GOT3 (cell line): ENCODE measurements around the gene UBL7.
A peak's percentile ranks its signal among the peaks of the same experiment; 100 is the strongest.

Experiments
- DNase-seq: peaks from one replicate; lab custom pipeline; 2025; ENCODE audit warnings: mixed read lengths; lab: John Stamatoyannopoulos, UW

The UBL7 gene

DNA sequence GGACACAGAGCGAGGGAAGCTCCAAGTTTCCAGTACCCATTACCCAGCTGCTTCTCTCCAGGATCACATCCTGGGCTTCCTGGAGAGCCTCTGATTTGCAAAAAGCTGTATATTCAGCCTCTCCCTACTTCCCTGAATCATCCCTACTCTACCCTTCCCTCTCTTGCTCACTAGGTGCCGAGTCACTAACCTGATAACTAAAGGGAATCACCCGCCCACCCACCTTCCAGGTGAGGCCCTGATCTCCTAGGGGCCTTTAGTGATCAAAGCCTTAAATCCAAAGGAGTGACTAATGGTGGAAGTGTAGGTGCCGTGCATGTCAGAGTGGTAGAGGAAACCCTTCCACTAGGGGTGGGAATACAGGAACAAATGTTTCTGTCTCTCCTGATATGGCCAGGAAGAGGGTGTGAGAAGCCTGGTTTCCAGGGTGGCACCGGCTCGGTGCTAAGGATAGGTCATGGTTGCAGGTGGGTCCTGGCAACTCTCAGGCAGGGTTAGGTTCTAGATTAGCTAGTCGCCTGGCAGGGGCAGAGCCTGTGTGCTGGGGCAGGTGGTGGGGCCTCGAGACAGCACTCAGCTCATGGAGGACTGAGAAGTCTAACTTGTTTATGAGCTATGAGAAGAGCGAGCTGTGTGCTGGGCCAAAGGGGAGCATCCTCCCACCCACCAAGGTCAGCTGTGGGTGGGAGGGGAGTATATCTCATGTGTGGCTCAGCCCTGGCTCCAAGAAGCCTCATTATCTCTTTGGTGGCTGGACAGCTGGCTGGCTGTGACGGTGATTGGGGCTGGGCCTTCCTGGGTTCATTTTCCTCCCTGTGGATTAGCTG, 37.3 kb downstream of the UBL7 start:
- DNase-seq: no peak

DNA sequence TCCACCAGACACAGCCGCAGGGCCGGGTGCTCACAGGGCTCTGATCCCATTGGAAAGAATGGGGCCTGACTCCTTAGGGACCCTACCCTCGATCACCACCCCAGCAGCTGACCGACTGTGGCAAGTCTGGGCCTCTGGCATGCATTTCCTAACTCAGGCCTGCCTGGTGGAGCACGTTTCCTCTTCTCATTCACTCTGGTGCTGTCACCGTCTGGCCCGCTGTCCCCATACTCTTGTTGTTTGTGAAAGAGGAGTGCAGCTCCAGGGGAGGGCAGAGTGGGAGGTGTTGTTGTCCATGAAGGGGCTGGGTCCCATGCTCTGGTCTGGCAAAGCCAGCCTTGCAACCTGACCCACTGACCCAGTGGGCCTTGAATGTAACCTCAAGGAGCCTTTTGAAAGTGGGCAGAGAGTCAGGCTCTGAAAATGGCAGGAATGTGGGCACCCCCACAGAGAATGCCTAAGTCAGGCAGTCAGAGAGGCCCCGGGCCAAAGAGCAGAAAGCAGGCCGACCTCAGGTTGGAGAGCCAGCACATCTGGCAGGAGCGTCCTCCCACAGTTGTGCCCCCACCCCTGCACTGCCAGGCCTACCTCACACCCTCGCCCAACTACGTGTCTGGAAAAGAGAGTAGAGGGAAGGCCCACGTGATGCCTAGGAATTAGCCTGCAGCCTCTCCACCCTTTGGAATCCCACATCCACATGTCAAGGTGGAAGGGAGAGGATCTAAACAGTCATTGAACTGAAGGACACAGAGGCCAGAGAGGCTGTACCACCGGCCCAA, 38.1 kb downstream of the UBL7 start:
- peak; percentile 32 for DNase-seq

DNA sequence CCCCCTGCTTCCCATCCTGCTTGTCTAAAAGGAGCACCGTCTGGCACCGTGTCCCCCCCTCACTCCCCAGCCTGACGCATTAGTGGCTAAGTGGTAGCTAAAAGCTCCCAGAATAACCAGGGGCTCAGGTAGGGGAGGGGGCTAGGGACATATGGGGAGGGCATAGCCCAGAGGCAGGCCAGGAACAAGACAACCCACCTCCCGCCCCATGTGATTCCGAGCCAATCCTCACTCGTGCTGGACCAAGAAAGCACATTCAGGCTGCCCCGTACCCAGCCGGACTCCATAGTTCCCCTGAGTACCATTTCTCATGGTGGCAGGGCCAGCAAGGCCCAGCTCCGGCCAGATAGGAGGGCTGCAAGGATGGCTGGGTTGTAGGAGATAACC, 38.7 kb downstream of the UBL7 start:
- no peak for DNase-seq

DNA sequence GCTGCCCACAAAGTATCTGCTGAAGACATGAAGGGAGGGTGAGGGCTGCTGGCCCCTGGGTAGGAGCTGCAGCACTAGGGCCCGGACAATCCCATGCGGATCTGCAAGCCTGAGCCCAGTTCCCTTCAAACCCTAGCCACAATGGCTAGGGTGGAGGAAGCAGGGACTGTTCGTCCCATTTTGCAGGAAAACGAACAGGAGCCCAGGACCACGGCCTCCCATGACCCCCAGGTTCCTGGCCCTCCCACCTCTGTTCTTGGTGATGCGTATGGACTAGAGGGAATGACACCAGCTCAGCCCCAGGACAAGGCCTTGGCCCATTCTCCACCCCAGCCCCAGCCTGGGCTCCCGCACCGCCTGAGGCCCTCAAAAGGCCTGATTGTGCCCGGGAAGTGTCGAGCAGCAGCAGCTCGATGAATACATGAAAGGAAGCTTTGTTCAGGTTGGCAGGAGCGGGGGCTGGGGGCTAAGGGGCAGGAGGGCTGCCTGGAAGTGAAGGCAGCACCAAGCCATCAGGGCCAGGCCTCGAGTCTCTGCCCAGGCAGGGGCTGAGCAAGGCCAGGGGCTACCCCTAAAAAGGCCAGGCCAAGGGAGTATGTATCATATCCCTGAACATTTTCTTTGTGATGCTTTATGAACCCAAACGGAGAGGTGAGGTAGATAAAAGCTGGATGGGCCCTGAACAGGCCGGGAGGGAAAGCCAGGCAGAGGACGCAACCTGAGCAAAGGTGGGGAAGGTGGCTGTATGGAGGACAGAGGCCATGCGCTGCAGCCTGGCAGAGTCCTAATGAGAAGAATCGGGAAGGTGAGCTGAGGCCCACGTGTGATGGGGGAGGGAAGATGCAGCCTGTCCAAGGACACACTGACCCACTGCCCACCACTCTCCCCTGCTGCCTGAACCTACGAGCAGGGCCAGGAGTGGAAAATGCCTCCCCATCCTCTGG, 39.4 kb downstream of the UBL7 start:
- no peak for DNase-seq

DNA sequence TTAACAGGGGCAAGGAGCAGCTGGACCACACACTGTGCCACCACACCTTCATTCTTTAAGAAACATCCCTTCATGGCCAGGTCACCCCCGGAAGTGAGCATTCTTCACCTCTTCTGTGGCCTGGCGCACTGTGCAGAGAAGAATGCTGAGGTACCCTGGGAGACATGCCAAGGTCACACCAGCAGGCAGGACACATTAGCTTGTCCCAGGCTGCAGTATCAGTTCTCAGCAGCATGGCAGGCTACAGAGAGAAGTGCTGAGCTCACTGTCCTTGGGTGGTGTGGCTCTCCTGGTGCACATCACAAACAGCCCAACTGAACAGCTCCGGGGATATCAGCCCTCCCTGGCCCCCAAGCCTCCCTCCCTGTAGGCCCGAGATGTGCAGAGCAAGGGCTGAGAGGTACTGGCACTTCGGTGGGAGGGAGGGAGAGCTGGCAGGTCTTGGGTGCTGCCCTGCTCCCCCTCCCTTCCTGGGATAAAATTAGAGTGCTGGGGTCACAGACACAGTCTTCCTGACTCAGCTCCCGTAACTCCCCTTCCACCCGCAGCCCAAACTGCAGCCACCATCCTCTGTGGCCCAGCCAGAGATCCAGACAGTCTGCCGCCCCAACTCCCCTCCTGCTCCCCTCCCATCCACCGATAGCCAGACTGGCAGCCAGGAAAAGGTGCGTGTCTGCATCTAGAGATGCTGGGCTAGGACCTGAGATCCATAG, 40.6 kb downstream of the UBL7 start:
- no peak for DNase-seq

DNA sequence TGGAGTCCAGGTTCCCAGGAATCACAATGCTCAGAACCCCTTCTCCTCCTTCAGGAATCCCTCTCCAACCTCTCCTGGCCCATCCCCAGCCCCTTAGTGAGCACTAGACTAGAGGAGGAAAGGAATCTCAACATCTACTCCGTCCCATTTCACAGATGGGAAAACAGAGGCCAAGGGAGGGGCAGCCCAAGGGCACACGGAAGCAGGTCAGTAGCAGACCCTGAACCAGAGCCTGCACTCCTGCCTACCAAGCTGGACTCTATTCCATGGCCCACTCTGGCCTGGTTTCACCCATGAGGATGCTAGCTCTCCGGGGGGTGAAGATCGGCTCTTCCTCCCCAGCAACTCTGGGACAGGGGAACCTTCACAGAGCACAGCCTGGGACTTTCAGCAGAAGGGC, 41.5 kb downstream of the UBL7 start:
- no peak for DNase-seq

DNA sequence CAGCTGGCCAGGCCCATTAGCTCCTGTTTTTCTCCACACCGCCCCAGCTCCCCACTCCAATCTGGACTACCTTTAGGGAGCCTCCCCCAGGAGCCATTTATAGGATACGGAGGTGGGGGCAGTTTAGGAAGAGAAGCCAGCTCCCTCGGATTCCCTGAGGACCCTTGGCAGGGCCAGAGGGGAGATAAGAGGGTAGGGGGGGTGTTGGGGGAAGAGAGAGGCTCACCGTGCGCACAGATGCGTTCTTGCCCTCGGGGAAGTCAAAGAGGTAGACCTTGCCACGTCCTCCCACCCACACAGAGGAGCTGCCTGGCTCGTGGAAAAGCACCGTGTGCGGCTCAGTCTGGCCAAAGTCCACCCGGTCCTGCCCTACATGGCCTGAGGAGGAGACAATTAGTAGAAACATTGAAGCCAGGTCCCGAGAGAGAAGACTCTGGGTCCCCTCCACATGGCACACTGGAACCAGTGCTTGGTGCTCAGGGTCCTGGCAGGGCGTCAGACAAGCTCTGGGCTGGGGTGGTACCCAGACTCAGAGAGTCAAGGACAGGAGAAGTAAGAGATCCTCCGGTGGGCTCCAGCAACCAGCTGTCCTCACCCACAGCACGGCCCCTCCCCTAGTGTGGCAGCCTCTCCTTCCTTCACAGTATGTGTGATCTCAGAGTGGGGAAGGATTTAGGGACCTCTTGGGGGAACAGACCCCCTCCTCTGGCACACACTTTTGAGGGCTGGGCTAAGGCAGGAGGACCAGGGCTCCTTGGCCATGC, 42.2 kb downstream of the UBL7 start:
- no peak for DNase-seq

DNA sequence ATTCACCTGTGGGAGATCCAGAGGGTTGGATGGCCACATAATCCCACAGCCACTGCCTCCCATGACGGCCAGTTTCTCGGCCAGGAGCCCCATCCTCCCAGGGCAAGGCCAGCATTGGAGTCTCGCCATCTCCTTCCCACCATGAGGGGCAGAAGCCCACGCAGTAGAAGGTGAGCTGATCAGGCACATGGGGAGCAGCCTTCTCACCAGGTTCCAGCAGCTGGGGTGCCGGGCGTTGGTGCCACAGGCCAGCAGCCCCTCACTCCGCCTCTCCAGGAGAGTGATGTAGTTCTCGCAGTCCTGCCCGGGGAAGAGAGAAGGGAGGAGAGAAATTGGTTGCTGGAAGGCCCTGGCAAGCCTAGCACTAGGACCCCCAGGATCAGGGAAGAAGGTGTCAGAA, 43.3 kb downstream of the UBL7 start:
- DNase-seq: no peak

DNA sequence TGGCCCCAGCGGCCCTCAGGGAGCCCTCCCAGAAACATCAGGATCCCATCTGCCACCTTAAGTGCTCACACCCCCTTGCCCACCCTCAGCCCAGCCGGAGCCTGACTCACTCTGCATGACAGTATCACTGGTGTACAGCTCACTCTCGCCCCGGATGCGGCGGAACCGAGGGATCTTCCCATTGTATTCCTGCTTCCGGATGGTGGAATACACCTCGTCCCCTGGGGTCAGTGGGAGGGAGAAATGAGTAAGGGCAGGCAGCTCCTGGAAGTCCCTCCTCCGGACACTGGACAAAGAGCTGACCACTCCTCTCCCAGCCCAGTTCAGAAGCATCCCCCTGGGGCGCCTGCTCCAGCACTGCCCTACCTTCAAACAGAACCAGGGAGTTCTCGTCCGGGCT, 43.7 kb downstream of the UBL7 start:
- DNase-seq: peak; percentile 75

DNA sequence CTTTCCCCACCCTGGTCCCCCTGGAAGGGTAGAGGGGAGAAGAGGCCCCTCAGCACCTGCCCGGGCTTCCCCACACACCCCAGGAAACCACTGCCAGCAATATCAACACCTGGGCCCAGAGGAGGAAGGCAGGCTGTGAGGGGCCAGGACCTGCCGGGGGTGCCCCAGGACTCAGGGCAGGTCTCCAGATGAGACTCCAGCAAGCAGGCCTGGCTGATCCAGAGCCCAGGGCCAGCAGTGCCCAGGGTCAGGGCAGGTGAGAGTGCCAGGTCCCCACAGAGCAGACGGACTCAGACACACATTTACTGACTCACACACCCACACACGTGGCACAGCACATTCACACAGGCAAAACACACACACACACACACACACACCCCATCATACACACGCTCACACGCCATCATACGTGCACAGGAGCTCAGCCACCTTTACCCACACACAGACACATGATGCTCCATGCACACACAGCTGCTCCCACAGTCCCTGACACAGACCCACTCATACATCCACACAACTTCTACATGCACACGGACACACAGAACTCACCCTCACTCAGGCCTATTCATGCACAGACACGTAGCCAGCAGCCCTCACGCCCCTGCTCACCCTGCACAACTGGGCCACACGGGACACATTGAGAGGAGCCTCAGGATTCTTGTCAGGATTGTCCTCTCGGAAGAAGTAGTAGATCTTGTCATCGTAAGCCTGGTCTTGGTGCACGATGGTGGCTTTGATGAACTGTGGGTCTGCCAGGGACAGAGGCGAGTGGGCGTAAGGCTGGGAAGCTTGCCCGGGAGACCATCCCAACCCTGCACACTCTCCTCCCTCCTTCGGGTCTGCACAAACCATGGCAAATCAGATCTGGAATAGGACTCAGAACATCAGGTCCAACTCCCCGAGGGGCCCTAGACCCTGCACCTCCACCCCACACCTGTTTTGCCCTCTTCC, 44.7 kb downstream of the UBL7 start:
- DNase-seq: no peak

DNA sequence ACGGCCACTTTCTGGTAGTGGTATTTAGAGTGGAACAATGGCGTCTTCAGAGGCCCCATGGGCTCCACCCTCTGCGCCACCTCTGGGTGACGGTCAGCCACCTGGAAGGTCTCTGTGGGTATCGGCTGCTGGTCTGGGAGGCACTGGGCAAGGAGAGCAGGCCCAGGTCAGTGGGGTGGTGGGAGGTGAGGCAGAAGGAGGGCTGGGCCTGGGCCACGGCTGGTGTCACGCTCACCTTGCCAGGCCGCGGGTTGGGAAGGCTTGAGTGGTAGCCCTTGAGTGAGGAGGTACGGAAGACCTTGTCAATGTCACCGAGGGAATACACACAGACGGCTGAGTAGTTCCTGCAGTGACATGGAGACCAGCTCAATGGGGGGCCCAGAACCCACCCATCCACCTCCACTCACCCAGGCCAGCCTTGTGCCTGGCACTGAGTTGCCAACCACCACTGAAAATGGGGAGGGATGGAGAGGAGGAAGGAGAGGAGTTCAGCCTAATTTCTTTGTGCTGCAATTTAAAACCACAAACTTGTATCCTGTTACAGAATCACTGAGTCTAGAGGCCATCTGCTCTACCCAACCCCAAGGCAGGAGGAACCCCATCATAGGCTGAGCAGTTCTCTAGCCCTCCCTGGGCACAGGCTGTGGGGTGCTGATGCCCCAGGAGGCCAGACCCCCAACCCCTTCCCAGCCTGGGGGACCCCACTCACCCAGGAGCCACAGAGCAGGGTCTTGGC, 46.2 kb downstream of the UBL7 start:
- no peak for DNase-seq

DNA sequence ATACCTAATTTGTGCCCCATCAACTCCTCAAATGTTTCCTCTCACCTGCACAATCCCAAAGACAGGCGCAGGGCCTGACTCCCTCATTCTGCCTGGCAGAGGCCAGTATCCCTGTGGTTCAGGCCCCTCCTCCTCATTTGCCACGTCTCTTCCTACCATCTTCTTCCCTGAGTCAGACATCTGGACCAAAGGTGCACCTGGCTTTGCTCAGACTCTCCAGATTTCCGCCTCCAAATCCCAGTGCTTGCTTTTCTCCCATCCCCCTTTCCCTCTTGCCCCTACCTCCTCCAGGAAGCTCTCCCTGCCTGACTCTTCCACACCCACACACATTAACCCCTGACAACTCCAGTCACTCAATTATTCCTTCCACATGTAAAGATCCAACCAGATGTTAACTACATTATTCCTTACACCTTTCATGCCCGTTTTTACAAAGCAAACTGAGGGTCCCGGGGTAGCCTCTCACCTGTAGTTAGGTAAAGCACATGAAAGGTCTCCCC, 46.8 kb downstream of the UBL7 start:
- DNase-seq: no peak

DNA sequence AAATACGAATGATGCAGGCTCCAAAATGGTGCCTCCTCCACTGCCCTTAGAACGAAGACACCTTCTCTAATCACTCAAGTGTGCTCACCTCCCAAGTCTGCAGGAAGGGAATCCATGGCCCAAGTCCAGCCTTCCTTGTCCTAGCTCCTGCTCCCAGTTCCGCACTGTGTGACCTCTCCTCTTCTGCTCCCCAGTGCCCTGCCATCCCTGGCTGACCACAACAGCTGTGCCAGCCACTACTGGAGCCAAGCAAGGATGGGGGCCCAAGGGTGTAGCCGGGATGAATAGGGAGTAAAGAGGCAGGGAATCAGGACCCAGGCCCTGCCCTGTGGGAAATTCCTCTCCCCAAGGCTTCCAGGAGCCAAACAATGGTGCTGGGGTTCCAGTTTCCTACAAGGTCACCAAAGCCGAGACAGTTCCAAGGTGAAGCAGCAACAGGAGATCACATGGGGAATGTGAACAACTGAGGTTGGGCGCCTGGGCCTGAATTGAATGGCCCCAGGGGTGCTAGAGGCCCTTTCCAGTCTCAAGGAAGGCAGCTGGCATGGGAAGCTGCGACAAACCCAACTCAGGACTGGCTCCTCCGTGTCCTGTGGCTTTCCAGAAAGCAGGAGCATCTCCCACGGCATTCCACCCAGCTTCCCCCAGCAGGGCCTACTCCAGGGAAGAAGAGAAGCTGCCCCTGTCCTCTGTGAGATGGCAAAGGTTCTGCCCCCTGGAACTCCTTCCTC, 47.4 kb downstream of the UBL7 start:
- DNase-seq: no peak

DNA sequence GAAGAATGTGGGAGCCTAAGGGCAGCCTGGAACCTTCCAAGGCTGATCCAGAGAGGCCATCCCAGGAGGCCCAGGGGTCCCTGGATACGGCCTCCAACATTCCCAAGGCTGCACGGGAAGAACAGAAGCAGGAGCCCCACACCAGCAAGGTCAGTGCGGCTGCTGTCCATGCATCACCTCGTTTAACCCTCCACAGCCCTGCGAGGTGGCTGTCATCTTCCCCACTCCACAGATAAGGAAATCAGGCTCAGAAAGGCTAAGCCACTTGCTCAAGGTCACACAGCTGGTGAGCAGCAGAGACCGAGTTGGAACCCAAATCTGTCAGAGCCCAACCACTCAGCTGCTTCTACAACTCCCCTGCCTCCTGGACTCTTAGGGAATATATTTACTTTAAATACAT, 48.8 kb downstream of the UBL7 start:
- DNase-seq: no peak

DNA sequence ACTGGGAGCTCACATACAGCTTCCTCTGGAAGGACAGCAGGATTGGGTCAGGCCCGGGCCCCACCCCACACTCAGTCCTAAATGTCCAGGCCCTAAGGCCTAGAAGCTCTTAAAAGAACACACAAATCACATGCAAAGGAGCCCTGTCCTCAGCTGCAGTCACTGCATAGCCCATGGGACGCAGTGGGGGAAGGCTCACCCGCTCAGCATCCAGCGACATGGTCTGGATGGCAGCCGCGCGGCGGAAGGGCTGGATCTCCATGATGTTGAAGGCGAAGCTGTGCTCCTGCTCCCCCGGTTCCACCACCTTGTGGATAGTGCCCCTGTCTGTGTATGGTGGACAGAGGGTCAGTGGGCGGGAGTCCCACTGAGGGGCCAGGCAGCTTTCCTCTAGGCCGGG, 49.3 kb downstream of the UBL7 start:
- no peak for DNase-seq

DNA sequence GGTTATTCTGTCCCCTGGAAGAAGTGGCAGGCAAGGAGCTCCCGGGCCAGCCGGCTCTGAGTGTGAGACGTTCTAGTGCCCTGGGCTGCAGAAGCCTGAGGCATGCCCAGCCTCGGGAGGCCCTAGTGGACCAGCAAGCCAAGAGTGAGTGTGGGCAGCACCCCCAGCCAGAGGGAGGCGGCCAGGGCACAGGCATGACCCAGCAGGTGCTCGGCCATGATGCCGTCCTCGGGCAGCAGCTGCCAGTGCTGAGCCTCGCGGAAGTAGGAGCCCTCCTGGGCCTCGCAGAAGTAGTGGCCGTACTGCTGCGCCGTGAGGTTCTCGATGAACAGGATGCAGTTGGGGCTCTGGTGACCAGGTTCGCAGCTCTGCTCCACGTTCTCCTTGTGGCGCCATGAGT, 50.5 kb downstream of the UBL7 start:
- no peak for DNase-seq

DNA sequence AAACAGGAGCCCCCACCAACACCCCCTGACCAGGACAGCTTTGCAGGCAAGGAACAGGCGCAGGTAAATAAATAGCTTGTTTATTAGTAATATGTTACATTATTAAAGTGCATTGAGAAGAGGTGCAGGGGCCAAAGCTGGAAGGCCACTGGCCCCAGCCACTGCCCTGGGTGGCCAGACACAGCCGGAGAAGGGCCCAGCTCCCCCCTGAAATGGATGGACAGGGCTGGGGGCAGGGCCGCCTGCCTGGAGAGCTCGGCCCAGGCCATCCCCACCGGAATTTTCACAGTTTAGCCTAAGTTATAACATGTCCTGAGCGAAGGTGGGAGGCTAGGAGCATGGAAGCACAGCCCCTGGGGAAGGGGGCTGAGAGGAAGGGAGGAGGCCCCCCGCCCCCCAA, 51.7 kb downstream of the UBL7 start:
- no peak for DNase-seq

DNA sequence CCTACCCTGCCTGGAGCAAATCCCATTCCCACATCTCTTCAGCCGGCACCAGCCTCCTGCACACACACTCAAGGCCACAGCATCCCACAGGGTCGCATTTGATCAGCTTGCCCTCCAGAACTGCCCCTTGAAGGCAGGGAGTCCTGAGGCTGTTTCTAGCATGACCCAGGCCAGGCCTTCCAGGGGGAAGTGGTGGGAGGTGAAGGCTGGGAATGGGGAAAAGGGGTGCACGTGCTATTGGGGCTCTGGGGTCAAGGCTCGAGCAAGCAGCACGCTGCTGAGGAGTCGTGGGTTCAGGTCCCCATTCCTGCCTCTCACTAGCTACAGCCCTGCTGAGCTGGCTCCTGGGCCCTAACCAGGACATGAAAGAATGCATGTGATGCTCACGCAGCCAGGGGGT, 52.1 kb downstream of the UBL7 start:
- no peak for DNase-seq
